HepG2 (cell line): ENCODE data around the gene GGTLC1. TPM values are rescaled to one million over a fixed set of nuclear protein-coding genes. Genes with fewer than 3 reads are reported as not detected.

Source experiments
- AGO1 ChIP-seq: fragments of 200-400 bp; formaldehyde crosslinking; IDR thresholded peaks from 2 replicates; pipeline ENCODE4 v1.6.1; 2017; ENCODE audit warnings: mild to moderate bottlenecking, low read depth, low read length, moderate library complexity; ENCODE audit not compliant: poor library complexity, severe bottlenecking
- BORCS8-MEF2B ChIP-seq: sonication (generic); formaldehyde crosslinking; IDR thresholded peaks from 2 replicates; pipeline ENCODE4 v1.8.0; 2022; ENCODE audit warnings: mild to moderate bottlenecking, missing genetic modification reagents
- CENPX ChIP-seq: sonication (generic); formaldehyde crosslinking; IDR thresholded peaks from 2 replicates; pipeline ENCODE4 v1.9.0; 2021; ENCODE audit warnings: mild to moderate bottlenecking, missing genetic modification reagents, moderate library complexity
- DNMT1 ChIP-seq: sonication (generic); formaldehyde crosslinking; IDR thresholded peaks from 2 replicates; pipeline ENCODE4 v1.5.1; 2020; ENCODE audit warnings: mild to moderate bottlenecking, missing genetic modification reagents
- JARID2 ChIP-seq: sonication (generic); formaldehyde crosslinking; IDR thresholded peaks from 2 replicates; pipeline ENCODE4 v1.8.1; 2023; ENCODE audit warnings: missing genetic modification reagents, inconsistent platforms; ENCODE audit not compliant: insufficient replicate concordance
- KDM2A ChIP-seq: sonication (generic); formaldehyde crosslinking; IDR thresholded peaks from 2 replicates; pipeline ENCODE4 v1.4.0; 2020; ENCODE audit warnings: low read depth, missing genetic modification reagents, borderline replicate concordance
- RORA ChIP-seq: sonication (generic); formaldehyde crosslinking; IDR thresholded peaks from 2 replicates; pipeline ENCODE4 v1.5.0; 2020; ENCODE audit warnings: mild to moderate bottlenecking, missing genetic modification reagents, moderate library complexity
- TCF12 ChIP-seq, 2 experiments: fragments of 450-650 bp in 1 of 2; sonication (generic) in 1 of 2; formaldehyde crosslinking in 1 of 2; IDR thresholded peaks; 2 replicates each; pipeline versions ENCODE4 v1.6.1 to v1.8.0; 2017 to 2022; ENCODE audit warnings: antibody characterized with exemption in 1 of 2, mild to moderate bottlenecking in 1 of 2, missing genetic modification reagents in 1 of 2, moderate library complexity in 1 of 2
- ZKSCAN5 ChIP-seq: sonication (generic); formaldehyde crosslinking; IDR thresholded peaks from 2 replicates; pipeline ENCODE4 v1.5.1; 2020; ENCODE audit warnings: mild to moderate bottlenecking, missing genetic modification reagents
- ZNF235 ChIP-seq: sonication (generic); formaldehyde crosslinking; IDR thresholded peaks from 2 replicates; pipeline ENCODE4 v1.8.1; 2023; ENCODE audit warnings: mild to moderate bottlenecking, missing genetic modification reagents, borderline replicate concordance
- polyA plus RNA-seq, 8 experiments: library from polyadenylated mRNA; depleted of rRNA in 3 of 8; stranded (reverse) in 7 of 8; unstranded in 1 of 8; fragments of >200 nt; fragmentation: Illumina TruSeq in 4 of 8; extraction: Trizol in 4 of 8; gene quantifications; 2 replicates each; pipeline versions ENCODE4 v1.2.1 to v1.2.3, GENCODE V29; 2011 to 2016; ENCODE audit warnings: low read depth in 4 of 8, missing spikeins in 1 of 8, mixed read lengths in 1 of 8; ENCODE audit not compliant: insufficient read depth in 1 of 8
- total RNA-seq, 5 experiments: library from RNA; depleted of rRNA; stranded (reverse); fragments of >200 nt; fragmentation: Illumina TruSeq; extraction: Trizol; gene quantifications; 2 replicates each; pipeline ENCODE4 v1.2.3, GENCODE V29; 2016; ENCODE audit warnings: low read depth in 1 of 5
- TF ChIP-seq, protein P1 (sequence below): sonication (generic); formaldehyde crosslinking; IDR thresholded peaks from 2 replicates; pipeline ENCODE4 v1.5.0; 2020; ENCODE audit warnings: mild to moderate bottlenecking, missing genetic modification reagents
- TF ChIP-seq, protein P2 (sequence below): sonication (generic); formaldehyde crosslinking; IDR thresholded peaks from 2 replicates; pipeline ENCODE4 v1.8.0; 2022; ENCODE audit warnings: missing genetic modification reagents, mild to moderate bottlenecking, borderline replicate concordance

Gene GGTLC1
- total and polyA plus RNA-seq, 2 of the 13 experiments (the other 11 are each of a cell fraction or from before 2014, with no cell fraction given), result not detected

GRCh38 chr20:23962272-23962671 is 26.3 kb downstream of the GGTLC1 start (continued):
- TF ChIP-seq, protein P1, sequence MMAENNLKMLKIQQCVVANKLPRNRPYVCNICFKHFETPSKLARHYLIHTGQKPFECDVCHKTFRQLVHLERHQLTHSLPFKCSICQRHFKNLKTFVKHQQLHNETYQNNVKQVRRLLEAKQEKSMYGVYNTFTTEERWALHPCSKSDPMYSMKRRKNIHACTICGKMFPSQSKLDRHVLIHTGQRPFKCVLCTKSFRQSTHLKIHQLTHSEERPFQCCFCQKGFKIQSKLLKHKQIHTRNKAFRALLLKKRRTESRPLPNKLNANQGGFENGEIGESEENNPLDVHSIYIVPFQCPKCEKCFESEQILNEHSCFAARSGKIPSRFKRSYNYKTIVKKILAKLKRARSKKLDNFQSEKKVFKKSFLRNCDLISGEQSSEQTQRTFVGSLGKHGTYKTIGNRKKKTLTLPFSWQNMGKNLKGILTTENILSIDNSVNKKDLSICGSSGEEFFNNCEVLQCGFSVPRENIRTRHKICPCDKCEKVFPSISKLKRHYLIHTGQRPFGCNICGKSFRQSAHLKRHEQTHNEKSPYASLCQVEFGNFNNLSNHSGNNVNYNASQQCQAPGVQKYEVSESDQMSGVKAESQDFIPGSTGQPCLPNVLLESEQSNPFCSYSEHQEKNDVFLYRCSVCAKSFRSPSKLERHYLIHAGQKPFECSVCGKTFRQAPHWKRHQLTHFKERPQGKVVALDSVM (CRISPR knock-in tag), result no peak
- TF ChIP-seq DNMT1 (CRISPR knock-in tag), result no peak
- no peak for TF ChIP-seq AGO1
- TF ChIP-seq, protein P2, sequence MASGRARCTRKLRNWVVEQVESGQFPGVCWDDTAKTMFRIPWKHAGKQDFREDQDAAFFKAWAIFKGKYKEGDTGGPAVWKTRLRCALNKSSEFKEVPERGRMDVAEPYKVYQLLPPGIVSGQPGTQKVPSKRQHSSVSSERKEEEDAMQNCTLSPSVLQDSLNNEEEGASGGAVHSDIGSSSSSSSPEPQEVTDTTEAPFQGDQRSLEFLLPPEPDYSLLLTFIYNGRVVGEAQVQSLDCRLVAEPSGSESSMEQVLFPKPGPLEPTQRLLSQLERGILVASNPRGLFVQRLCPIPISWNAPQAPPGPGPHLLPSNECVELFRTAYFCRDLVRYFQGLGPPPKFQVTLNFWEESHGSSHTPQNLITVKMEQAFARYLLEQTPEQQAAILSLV (CRISPR knock-in tag), result no peak
- TF ChIP-seq TCF12 (IDR thresholded peaks at IDR 0.05), result no peak
- TF ChIP-seq TCF12 (CRISPR knock-in tag; IDR thresholded peaks at IDR 0.05), result no peak
- TF ChIP-seq CENPX (CRISPR knock-in tag), result no peak
- TF ChIP-seq JARID2 (CRISPR knock-in tag), result no peak
- TF ChIP-seq ZKSCAN5 (CRISPR knock-in tag), result no peak
- TF ChIP-seq BORCS8-MEF2B (CRISPR knock-in tag), result no peak
- no peak for TF ChIP-seq RORA
- TF ChIP-seq KDM2A (CRISPR knock-in tag), result no peak
- TF ChIP-seq ZNF235 (CRISPR knock-in tag), result no peak
